Fibroblast of lung (primary cell): Measurements from ENCODE around the gene TMEM151B. TPM values are rescaled to one million over a fixed set of nuclear protein-coding genes. Genes with fewer than 3 reads are reported as not detected.

Experiments used
- DNase-seq, 2 donors: peaks; one replicate each; pipeline versions ENCODE4 v3.0.0 to v3.0.0-alpha.2; 2010; ENCODE audit warnings: low read depth in 2 of 2
- H2AFZ ChIP-seq: 2 replicates; pipeline ENCODE4 v1.5.1; 2012; ENCODE audit warnings: low read length, control low read depth, inconsistent platforms
- H3K27ac ChIP-seq: 2 replicates; pipeline ENCODE4 v1.5.1; 2011; ENCODE audit warnings: low read length, control low read depth; ENCODE audit not compliant: insufficient read depth
- H3K27me3 ChIP-seq: 2 replicates; pipeline ENCODE4 v1.5.1; 2011; ENCODE audit warnings: mild to moderate bottlenecking, low read length; ENCODE audit not compliant: control insufficient read depth, insufficient read depth
- H3K36me3 ChIP-seq: 2 replicates; pipeline ENCODE4 v1.5.1; 2011; ENCODE audit warnings: low read length; ENCODE audit not compliant: control insufficient read depth, insufficient read depth
- H3K4me1 ChIP-seq: 2 replicates; pipeline ENCODE4 v1.5.1; 2011; ENCODE audit warnings: low read length; ENCODE audit not compliant: control insufficient read depth, insufficient read depth; ENCODE audit errors: extremely low read depth
- H3K4me2 ChIP-seq: 2 replicates; pipeline ENCODE4 v1.5.1; 2011; ENCODE audit warnings: low read length, control low read depth; ENCODE audit not compliant: insufficient read depth; ENCODE audit errors: extremely low read depth
- H3K4me3 ChIP-seq, 4 experiments: fragments of 200-600 bp in 1 of 4; sonication (generic) in 1 of 4; replicated peaks in 1 of 4; 2 replicates each; pipeline ENCODE4 v1.5.1; 2011 to 2016; ENCODE audit warnings: low read length in 4 of 4, low read depth in 3 of 4, mild to moderate bottlenecking in 3 of 4, control low read depth in 2 of 4, inconsistent platforms in 1 of 4, mixed read lengths in 1 of 4; ENCODE audit not compliant: insufficient read depth in 1 of 4; ENCODE audit errors: control extremely low read depth in 1 of 4
- H3K79me2 ChIP-seq: 2 replicates; pipeline ENCODE4 v1.5.1; 2012; ENCODE audit warnings: mild to moderate bottlenecking, low read length, inconsistent platforms; ENCODE audit not compliant: control insufficient read depth, insufficient read depth
- H3K9ac ChIP-seq: 2 replicates; pipeline ENCODE4 v1.5.1; 2011; ENCODE audit warnings: mild to moderate bottlenecking, low read length, control low read depth; ENCODE audit not compliant: insufficient read depth
- H3K9me3 ChIP-seq: 2 replicates; pipeline ENCODE4 v1.5.1; 2012; ENCODE audit warnings: low read depth, low read length; ENCODE audit not compliant: control insufficient read depth, insufficient read depth
- H4K20me1 ChIP-seq: 2 replicates; pipeline ENCODE4 v1.5.1; 2011; ENCODE audit warnings: low read length; ENCODE audit not compliant: control insufficient read depth, insufficient read depth; ENCODE audit errors: extremely low read depth
- EZH2 ChIP-seq: IDR thresholded peaks from 2 replicates; pipeline ENCODE4 v1.5.1; 2012; ENCODE audit warnings: low read length, control low read depth, mild to moderate bottlenecking; ENCODE audit errors: missing control alignments
- polyA plus RNA-seq, 2 donors: library from polyadenylated mRNA; depleted of rRNA in 1 of 2; stranded (reverse) in 1 of 2; unstranded in 1 of 2; fragments of >200 nt; gene quantifications; 2 replicates each; pipeline ENCODE4 v1.2.1, GENCODE V29; 2011 to 2012; ENCODE audit warnings: missing spikeins in 1 of 2
- total RNA-seq: library from RNA; depleted of rRNA; stranded (reverse); fragments of >200 nt; gene quantifications from 2 replicates; pipeline ENCODE4 v1.2.1, GENCODE V29; 2014
- TF ChIP-seq, protein P1 (sequence below), 2 donors: IDR thresholded peaks in 1 of 2; conservative IDR thresholded peaks in 1 of 2; 1 replicate in 1 of 2; 2 replicates in 1 of 2; pipeline ENCODE4 v1.5.1; 2011 to 2012; ENCODE audit warnings: low read length in 2 of 2, control low read depth in 1 of 2, inconsistent platforms in 1 of 2, low read depth in 1 of 2, mild to moderate bottlenecking in 1 of 2

TMEM151B gene
- total and polyA plus RNA-seq, 2 donors (not counting 1 experiment from before 2014, with no cell fraction given), result under 0.01 TPM; not detected in 1

DNA sequence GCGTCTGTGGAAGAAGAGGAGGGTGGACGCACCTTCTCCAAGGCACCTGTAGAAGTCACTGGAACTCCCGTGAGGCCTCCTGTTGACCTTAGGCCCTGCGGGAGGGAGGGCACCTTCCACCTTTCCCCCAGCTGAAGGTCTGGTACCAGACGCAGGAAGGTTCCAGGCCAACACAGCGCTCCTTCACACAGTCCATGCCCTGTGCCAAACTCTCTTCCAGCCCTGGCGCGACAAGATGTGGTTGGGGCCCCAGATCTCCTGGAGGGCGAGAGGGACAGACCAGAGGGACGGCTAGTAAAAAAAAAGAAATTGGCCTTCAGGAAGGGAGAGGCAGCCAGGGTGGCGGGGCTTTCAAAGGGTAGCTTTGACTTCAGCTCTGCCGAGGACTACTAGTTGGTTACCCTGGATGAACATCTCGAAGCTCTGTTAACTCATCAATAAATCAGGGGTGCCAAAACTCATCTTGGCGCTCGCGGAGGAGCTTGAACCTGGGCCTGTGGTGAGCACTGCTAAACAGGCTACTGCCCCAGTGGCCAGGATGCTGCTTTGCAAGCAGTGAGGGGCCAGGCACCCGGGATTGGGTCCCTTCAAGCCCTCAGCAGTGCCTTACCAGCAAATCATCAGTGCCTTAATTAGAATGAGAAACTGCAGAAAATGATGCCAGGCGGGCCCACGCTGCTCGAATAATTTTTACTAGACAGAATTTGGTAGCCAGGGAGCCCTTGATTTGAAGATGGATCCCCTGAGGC is 28.0 kb downstream of the TMEM151B start:
- no peak overlapping the region for H2AFZ ChIP-seq
- peaks cover 32% of the 10 kb centered on the region for H3K27me3 ChIP-seq
- no peaks in the 10 kb centered on the region for H3K9me3 ChIP-seq
- peak overlapping the region; percentile 51 for H3K4me2 ChIP-seq
- no peak overlapping the region for H3K4me3 ChIP-seq
- peaks cover 15% of the 10 kb centered on the region for H3K36me3 ChIP-seq
- no peak overlapping the region for H3K9ac ChIP-seq
- TF ChIP-seq, protein P1, sequence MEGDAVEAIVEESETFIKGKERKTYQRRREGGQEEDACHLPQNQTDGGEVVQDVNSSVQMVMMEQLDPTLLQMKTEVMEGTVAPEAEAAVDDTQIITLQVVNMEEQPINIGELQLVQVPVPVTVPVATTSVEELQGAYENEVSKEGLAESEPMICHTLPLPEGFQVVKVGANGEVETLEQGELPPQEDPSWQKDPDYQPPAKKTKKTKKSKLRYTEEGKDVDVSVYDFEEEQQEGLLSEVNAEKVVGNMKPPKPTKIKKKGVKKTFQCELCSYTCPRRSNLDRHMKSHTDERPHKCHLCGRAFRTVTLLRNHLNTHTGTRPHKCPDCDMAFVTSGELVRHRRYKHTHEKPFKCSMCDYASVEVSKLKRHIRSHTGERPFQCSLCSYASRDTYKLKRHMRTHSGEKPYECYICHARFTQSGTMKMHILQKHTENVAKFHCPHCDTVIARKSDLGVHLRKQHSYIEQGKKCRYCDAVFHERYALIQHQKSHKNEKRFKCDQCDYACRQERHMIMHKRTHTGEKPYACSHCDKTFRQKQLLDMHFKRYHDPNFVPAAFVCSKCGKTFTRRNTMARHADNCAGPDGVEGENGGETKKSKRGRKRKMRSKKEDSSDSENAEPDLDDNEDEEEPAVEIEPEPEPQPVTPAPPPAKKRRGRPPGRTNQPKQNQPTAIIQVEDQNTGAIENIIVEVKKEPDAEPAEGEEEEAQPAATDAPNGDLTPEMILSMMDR (conservative IDR thresholded peaks at IDR 0.05 in 1 of 2, IDR thresholded peaks at IDR 0.05 in 1 of 2; ENCODE audit: low read depth in 1 of 2, low read length in 2 of 2), result no peak
- TF ChIP-seq EZH2, result no peak
- no peak for DNase-seq
- no peaks in the 10 kb centered on the region for H3K79me2 ChIP-seq
- H4K20me1 ChIP-seq, result no peaks in the 10 kb centered on the region
- H3K27ac ChIP-seq, result no peak overlapping the region
- no peaks in the 10 kb centered on the region for H3K4me1 ChIP-seq

DNA sequence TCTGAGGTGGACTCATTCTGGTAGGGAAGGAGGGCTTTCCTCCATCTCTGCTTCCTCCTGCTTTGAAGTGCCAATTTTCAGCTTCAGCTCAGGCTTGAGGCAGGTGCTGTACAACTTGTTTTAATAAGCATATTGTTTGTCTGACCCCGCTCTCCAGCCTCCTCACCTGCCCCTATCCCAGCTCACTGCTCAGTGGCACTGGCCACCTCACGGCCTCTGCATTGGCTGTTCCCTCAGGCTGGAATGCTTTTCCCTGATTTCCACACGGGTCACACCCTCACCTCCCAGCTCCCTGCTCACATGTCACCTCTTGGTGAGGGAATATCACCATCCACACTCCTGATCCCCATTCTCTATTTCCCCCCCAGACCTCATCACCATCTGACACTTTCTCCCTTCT is 28.6 kb downstream of the TMEM151B start:
- TF ChIP-seq EZH2, result no peak
- TF ChIP-seq, protein P1 (conservative IDR thresholded peaks at IDR 0.05 in 1 of 2, IDR thresholded peaks at IDR 0.05 in 1 of 2; ENCODE audit: low read depth in 1 of 2, low read length in 2 of 2), result no peak
- Histone ChIP-seq H3K4me1 (no peaks in the 10 kb centered on the region), H3K4me3 (no peak overlapping the region), H3K9me3 (no peaks in the 10 kb centered on the region), H4K20me1 (no peaks in the 10 kb centered on the region), H3K36me3 (peaks cover 15% of the 10 kb centered on the region), H3K4me2 (no peak overlapping the region), H2AFZ (no peak overlapping the region), H3K27ac (no peak overlapping the region), H3K79me2 (no peaks in the 10 kb centered on the region), H3K27me3 (peaks cover 30% of the 10 kb centered on the region), H3K9ac (no peak overlapping the region)
- no peak for DNase-seq

DNA sequence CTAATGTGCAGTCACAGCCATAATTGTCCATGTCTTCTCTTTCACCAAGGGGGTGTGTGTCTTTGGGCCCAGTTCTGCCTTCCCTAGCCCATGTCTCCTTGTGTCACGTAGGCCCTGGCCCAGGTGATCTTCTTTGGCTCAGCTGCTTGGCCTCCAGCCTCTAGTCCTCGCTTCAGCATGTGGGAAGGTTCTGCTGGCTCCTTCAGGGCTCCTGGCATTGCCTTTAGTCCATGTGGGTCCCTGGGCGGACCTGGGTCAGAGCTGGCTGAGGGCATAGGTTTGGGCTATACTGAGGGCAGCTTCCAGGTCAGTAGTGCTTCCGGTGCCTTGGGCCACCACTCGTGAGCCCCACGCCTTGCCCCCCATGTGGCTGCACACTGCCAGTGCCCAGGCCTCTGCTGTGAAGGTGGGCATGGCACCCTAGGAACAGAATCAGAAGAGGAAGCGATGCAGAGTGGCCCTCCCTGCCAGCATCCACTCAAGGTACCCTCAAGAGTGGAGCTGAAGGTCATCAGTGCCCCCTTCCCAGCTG is 30.1 kb downstream of the TMEM151B start:
- no peak overlapping the region for H3K27ac ChIP-seq
- H3K36me3 ChIP-seq, result peaks cover 25% of the 10 kb centered on the region
- H3K4me3 ChIP-seq, result no peak overlapping the region
- no peak overlapping the region for H3K4me2 ChIP-seq
- no peaks in the 10 kb centered on the region for H3K4me1 ChIP-seq
- H3K9me3 ChIP-seq, result no peaks in the 10 kb centered on the region
- H3K79me2 ChIP-seq, result no peaks in the 10 kb centered on the region
- no peak overlapping the region for H2AFZ ChIP-seq
- peaks cover 27% of the 10 kb centered on the region for H3K27me3 ChIP-seq
- no peaks in the 10 kb centered on the region for H4K20me1 ChIP-seq
- no peak for DNase-seq
- no peak overlapping the region for H3K9ac ChIP-seq
- TF ChIP-seq, protein P1 (conservative IDR thresholded peaks at IDR 0.05 in 1 of 2, IDR thresholded peaks at IDR 0.05 in 1 of 2; ENCODE audit: low read depth in 1 of 2, low read length in 2 of 2), result no peak
- TF ChIP-seq EZH2, result no peak
